ENCODE measurements around the gene KHK.

Gene KHK

GRCh38 chr2:27130396-27130795 lies 43.8 kb downstream of the KHK start:
- FAIRE-seq: no peak

DNA sequence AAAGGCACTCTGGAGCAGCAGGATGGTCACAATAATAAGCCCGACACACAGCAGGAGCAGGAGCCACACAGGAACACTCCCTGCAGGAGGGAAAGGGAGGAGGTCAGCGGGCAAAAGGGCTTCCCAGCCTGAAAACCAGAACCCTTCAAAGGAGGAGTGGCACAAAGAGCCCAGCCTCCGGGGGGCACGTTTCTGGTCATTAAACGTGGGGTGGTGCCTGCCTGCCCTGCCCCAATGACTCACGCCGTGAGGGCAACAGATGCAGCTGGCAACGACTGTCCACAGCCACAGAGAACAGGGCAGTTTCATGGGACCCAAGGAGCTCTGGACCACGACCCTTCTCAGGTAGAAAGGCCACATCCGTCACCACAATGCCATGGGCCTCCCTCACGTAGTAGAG lies 44.9 kb downstream of the KHK start:
- FAIRE-seq: no peak

GRCh38 chr2:27133195-27133875 lies 46.8 kb downstream of the KHK start:
- FAIRE-seq: no peak

GRCh38 chr2:27133905-27134780 lies 47.6 kb downstream of the KHK start, which contains the start of gene PREB:
PREB (minus strand) TSS chr2:27134636; CDS start chr2:27134421, 215 bp downstream.
- FAIRE-seq: peak; percentile 65

GRCh38 chr2:27134781-27135477 lies 48.4 kb downstream of the KHK start:
- no peak for FAIRE-seq

- no peak for FAIRE-seq
Measured at GRCh38 chr2:27135478-27135955, 48.9 kb downstream of the KHK start.

- FAIRE-seq: no peak
Measured at GRCh38 chr2:27136751-27137150, 50.2 kb downstream of the KHK start.

GRCh38 chr2:27137322-27137935 lies 50.9 kb downstream of the KHK start:
- no peak for FAIRE-seq

GRCh38 chr2:27138111-27138510 lies 51.5 kb downstream of the KHK start:
- no peak for FAIRE-seq

DNA sequence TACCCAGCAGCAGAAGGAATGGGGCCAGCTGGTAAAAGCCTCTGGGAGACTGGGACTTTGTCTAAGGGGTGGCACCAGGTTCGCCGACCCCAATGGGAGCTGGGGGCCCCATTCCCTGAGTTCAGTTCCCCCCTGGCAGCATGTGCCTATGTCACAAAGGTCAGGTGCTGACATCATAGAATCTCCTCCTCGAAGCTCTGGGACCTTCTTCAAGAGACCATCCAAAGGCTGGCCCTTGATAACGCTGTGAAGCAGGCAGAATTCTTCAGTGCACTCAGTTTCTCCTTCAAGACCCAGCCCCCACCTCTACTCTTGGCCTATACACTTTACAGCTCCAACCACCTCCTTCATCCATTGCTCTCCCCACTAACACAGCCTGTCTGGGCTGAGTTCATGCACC lies 52.7 kb downstream of the KHK start, which contains the start of gene PRR30:
TSS of gene PRR30 (minus strand) at position 101 of the 400 bp plus-strand sequence. CDS start 1,081 bp downstream, outside the sequence.
- FAIRE-seq: no peak

DNA sequence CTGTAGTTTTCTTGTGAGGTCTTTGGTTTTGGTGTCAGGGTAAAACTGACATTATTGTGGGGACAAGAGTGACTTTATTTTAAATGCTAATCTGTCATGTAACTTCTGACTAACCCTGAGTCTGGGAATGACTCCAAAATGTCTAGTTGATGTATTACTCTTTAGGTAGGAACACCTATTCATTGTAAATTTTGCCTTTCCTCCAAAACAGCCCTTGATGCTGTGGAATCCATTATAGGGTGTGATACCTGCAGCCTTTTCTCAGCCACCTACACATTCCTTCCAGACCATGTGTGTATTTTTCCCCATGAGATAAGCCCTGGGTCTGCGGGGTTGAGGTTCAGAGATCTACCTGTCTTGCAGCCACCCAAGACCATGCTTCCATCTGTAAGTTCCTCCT lies 56.7 kb downstream of the KHK start:
- no peak for FAIRE-seq

DNA sequence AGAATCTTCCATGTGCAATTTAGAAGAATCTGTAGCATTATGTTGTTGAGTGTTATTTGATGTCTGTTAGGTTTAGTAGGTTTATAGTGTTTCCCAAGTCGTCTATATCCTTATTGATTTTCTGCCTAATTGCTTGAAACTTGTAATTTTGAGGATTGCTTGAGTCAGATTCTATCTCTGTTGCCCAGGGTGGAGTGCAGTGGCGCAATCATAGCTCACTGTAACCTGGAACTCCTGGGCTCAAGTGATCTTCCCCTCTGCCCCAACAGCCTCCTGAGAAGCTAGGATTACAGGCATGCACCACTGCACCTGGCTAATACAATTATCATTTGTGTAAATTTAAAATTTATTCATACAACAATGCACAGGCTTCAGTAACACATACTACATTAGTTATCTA lies 59.1 kb downstream of the KHK start:
- FAIRE-seq: no peak

- no peak for FAIRE-seq
Measured at GRCh38 chr2:27147935-27148334, 61.4 kb downstream of the KHK start.

DNA sequence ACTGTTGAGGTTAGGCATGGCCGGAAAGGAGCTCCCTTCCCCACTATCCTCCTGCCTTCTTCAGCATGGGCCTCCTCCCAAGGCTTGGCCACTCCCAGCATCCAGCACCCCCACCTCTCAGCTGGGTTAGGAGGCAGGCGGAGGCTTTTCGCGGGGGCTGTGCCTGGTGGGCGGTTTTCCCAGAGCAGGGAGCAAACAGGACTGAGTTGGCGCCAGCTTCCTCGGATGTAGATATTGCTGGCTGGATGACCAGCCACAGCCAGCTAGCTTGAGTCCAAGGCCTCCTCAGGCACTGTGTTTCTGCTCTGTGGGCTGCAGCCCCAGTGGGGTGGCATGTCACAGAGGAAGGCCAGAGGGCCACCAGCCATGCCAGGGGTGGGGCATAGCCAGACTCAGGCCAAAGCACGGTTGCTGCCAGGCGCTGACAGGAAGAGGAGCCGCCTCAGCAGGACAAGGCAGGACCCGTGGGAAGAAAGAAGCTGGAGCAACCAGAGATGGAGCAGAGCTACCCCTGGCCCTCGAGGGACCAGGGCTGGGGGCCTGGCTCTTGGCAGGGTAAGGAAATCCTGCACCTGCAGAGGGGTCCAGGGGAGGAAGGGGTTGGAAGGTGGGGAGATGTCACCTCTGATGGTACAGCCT lies 62.3 kb downstream of the KHK start, which contains the start of gene TCF23:
TSS of gene TCF23 (plus strand) at position 204 of the 639 bp plus-strand sequence. CDS start at position 334, 130 bp downstream.
- FAIRE-seq: no peak

- FAIRE-seq: no peak
Measured at GRCh38 chr2:27149570-27150405, 63.2 kb downstream of the KHK start.

All from A204.1 (cell line).